Mesenteric fat pad (tissue), 1 donor: ENCODE measurements around the gene TPR. TPM values are rescaled to one million over a fixed set of nuclear protein-coding genes. Genes with fewer than 3 reads are reported as not detected.
A peak's percentile ranks its signal among the peaks of the same experiment; 100 is the strongest.
"Not testable (repeated sequence)": the region's sequence is repeated elsewhere in the genome, so short reads cannot be mapped to it uniquely, and the experiment has no call there.

ENCODE experiments used
- DNase-seq: peaks from one replicate; pipeline ENCODE4 v3.0.0-alpha.2; 2020; ENCODE audit warnings: low spot score
- long read RNA-seq: library from polyadenylated mRNA; unstranded; transcript quantifications from one replicate; pipeline ENCODE4 v2.0.0, GENCODE V29; 2020
- total RNA-seq: library from RNA; stranded (reverse); fragmentation: NEBNext Ultra II Directional; extraction: Animal tissue kit (Norgen Biotek cat#: 25700); gene quantifications from one replicate; pipeline ENCODE4 v1.2.1, GENCODE V29; 2021
- donor health status: DM: yes; HTN: yes; CAD: no.

Gene TPR
- total RNA-seq: 76.0 TPM
- long read RNA-seq, partial matches to known transcripts: 94 of 117 reads
- long read RNA-seq, other reads (novel, unspliced or antisense): 23 of 117 reads

- DNase-seq: peak; percentile 98
Measured at GRCh38 chr1:186375152-186375928, at the start of gene TPR, which contains the start of gene ODR4. Gene TPR, minus strand, starts transcription at chr1:186375253. Its CDS starts 225 bp downstream, at chr1:186375028. Gene ODR4, plus strand, starts transcription at chr1:186375838. Its CDS starts 3,948 bp downstream, at chr1:186379786.

GRCh38 chr1:186424539-186424938, 49.5 kb upstream of the TPR start:
- no peak for DNase-seq

GRCh38 chr1:186421446-186421845, 46.4 kb upstream of the TPR start:
- DNase-seq: no peak

- DNase-seq: no peak
Measured at GRCh38 chr1:186420923-186421322, 45.9 kb upstream of the TPR start.

GRCh38 chr1:186420311-186420710, 45.3 kb upstream of the TPR start:
- no peak for DNase-seq

- no peak for DNase-seq
Measured at GRCh38 chr1:186418503-186418902, 43.5 kb upstream of the TPR start.

GRCh38 chr1:186413319-186413718, 38.3 kb upstream of the TPR start:
- no peak for DNase-seq

- no peak for DNase-seq
Measured at GRCh38 chr1:186409091-186409490, 34.0 kb upstream of the TPR start.

GRCh38 chr1:186404454-186405051, 29.5 kb upstream of the TPR start:
- no peak for DNase-seq

- no peak for DNase-seq
Measured at GRCh38 chr1:186403632-186404031, 28.6 kb upstream of the TPR start.

GRCh38 chr1:186401446-186401845, 26.4 kb upstream of the TPR start:
- not testable (repeated sequence) for DNase-seq

- not testable (repeated sequence) for DNase-seq
Measured at GRCh38 chr1:186392711-186393110, 17.7 kb upstream of the TPR start.

- no peak for DNase-seq
Measured at GRCh38 chr1:186391841-186392240, 16.8 kb upstream of the TPR start.

GRCh38 chr1:186390925-186391324, 15.9 kb upstream of the TPR start:
- no peak for DNase-seq

GRCh38 chr1:186386725-186387383, 11.8 kb upstream of the TPR start:
- DNase-seq: no peak

- DNase-seq: no peak
Measured at GRCh38 chr1:186375929-186376319, 871 bp upstream of the TPR start.

GRCh38 chr1:186374303-186375151, 526 bp downstream of the TPR start:
- no peak for DNase-seq

- not testable (repeated sequence) for DNase-seq
Measured at GRCh38 chr1:186347837-186348691, 27.0 kb downstream of the TPR start.

GRCh38 chr1:186340772-186341171, 34.3 kb downstream of the TPR start:
- DNase-seq: no peak

GRCh38 chr1:186337554-186337953, 37.5 kb downstream of the TPR start:
- no peak for DNase-seq
